Occipital lobe (tissue), 2 donors: Measurements from ENCODE around the gene SPATA13. TPM values are rescaled to one million over a fixed set of nuclear protein-coding genes. Genes with fewer than 3 reads are reported as not detected.
"Not testable (repeated sequence)": the region's sequence is repeated elsewhere in the genome, so short reads cannot be mapped to it uniquely, and the experiment has no call there.

Experiments used
- DNase-seq: peaks from one replicate; lab custom pipeline; 2025; lab: John Stamatoyannopoulos, UW
- total RNA-seq: library from RNA; depleted of rRNA; stranded (reverse); fragments of >200 nt; gene quantifications from one replicate; pipeline ENCODE4 v1.2.3, GENCODE V29; 2014

Gene SPATA13
- total RNA-seq, 1 donor from 2014 or later = 20.0 TPM

GRCh38 chr13:24194447-24194846 is 33.9 kb downstream of the SPATA13 start:
- DNase-seq = no peak

- no peak for DNase-seq
These were observed 35.1 kb downstream of the SPATA13 start for GRCh38 chr13:24195626-24196025.

- DNase-seq = no peak
These were observed 36.2 kb downstream of the SPATA13 start for GRCh38 chr13:24196593-24197197.

- no peak for DNase-seq
These were observed 38.5 kb downstream of the SPATA13 start for GRCh38 chr13:24199016-24199415.

- no peak for DNase-seq
These were observed 41.7 kb downstream of the SPATA13 start for GRCh38 chr13:24202215-24202614.

GRCh38 chr13:24203273-24203672 is 42.8 kb downstream of the SPATA13 start:
- no peak for DNase-seq

GRCh38 chr13:24203811-24204210 is 43.3 kb downstream of the SPATA13 start:
- no peak for DNase-seq

GRCh38 chr13:24205076-24205475 is 44.6 kb downstream of the SPATA13 start:
- DNase-seq = not testable (repeated sequence)

GRCh38 chr13:24207841-24208667 is 47.5 kb downstream of the SPATA13 start:
- DNase-seq = no peak

GRCh38 chr13:24209138-24209537 is 48.6 kb downstream of the SPATA13 start:
- DNase-seq = no peak

- DNase-seq = no peak
These were observed 51.7 kb downstream of the SPATA13 start for GRCh38 chr13:24212254-24212653.

- no peak for DNase-seq
These were observed 52.2 kb downstream of the SPATA13 start for GRCh38 chr13:24212674-24213073.

GRCh38 chr13:24213932-24214331 is 53.4 kb downstream of the SPATA13 start:
- no peak for DNase-seq

- no peak for DNase-seq
These were observed 54.0 kb downstream of the SPATA13 start for GRCh38 chr13:24214528-24214927.

- no peak for DNase-seq
These were observed 54.6 kb downstream of the SPATA13 start for GRCh38 chr13:24215126-24215525.

- DNase-seq = no peak
These were observed 55.2 kb downstream of the SPATA13 start for GRCh38 chr13:24215732-24216131.

- DNase-seq = no peak
These were observed 55.7 kb downstream of the SPATA13 start for GRCh38 chr13:24216176-24216575.

GRCh38 chr13:24216779-24217178 is 56.3 kb downstream of the SPATA13 start:
- not testable (repeated sequence) for DNase-seq

GRCh38 chr13:24217601-24218281 is 57.2 kb downstream of the SPATA13 start:
- no peak for DNase-seq

- DNase-seq = no peak
These were observed 57.8 kb downstream of the SPATA13 start for GRCh38 chr13:24218338-24218737.

GRCh38 chr13:24218977-24219376 is 58.5 kb downstream of the SPATA13 start:
- no peak for DNase-seq

- no peak for DNase-seq
These were observed 59.7 kb downstream of the SPATA13 start for GRCh38 chr13:24220086-24220703.
